ENCODE measurements around the gene AIFM1.

AIFM1 gene

GRCh38 chrX:130170752-130171445 lies 5.3 kb upstream of the AIFM1 start:
- peak; percentile 89 for DNase-seq

DNA sequence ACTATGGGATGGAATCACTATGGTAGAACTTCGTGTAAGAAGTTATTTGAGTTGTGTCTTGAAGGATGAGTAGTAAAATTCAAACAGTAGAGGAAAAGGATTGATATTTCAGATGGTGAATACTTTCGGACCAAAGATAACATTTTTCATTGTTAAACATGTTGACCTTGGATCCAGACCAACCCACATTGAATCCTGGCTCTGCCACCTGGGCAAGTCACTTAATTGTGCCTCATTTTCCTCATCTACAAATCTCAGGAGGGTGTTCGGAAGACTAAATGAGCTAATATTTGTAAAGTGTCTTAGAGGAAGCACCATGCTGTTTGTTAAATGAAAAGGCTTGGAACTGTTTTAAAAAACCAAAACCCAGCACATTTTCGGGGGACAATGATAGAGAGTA lies 1.4 kb upstream of the AIFM1 start:
- no peak for DNase-seq

DNA sequence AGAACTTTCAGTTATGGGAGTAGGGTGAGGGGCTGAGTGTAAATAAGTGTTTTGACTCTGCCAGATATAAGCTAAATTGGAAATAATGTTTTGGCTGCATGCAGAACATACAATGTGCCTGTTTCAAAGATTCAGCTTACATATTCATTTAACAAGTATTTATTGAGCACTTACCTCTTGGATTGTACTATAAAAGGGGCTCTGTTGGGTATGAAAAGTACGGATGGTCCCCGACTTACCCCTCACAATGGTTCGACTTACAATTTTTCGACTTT lies 799 bp upstream of the AIFM1 start:
- DNase-seq = no peak

DNA sequence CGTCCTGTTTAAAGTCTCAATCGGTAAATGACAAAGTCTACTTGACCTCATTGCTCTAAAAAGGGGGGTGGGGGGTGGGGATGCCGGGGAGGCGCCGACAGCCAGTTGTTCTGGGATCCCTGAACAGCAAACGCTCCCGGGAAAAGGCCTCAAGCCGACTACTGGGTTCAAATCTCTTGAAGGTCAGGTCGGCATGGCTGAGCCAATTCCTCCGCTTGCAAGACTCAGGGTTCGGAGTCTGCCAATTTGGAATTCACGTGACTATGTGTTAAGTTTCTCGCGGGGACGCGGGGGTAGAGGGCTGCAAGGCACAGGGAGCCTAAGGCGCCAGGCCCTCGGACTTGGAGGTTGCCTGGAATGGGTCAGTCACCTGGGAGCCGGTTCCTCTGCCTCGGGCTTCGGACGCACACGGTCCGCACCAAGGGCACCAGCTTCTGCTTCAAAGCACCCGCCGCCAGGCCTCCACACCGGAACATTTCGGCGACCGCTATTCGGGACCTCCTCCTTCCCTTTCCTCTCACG lies 399 bp downstream of the AIFM1 start:
- peak; percentile 64 for DNase-seq

DNA sequence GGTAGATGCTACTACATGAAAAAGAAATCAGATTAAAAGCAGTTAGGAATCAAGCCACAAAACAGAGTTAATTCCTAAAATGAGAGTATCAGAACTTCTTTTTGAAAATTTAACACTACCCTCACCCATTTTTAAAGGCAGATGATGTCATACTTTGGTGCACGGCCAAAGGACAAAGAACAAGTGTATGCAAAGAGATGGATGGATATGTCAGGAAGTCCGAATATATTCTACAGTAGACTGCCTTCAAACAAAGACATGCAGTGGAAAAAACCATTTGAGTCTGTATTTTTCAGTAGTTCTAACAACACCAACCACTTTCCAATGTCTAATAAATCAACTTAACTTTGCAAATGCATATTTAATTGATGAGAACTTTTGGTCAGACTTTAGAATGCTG lies 2.2 kb downstream of the AIFM1 start:
- no peak for DNase-seq

GRCh38 chrX:130162094-130162735 lies 3.4 kb downstream of the AIFM1 start:
- DNase-seq = no peak

DNA sequence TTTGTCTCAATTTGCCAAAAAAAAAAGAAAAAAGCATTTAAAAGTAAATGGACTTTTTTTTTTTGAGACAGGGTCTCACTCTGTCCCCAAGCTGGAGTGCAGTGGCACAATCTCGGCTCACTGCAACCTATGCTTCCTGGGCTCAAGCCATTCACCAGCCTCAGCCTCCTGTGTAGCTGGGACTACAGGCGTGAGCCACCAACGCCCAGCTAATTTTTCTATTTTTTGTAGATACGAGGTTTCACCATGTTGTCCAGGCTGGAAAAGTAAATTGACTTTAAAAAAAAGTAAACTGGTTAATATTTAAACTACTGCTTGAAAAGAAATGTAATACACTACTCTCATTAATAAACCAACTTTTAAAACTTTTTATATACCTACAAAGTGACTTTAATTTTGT lies 5.9 kb downstream of the AIFM1 start:
- no peak for DNase-seq

DNA sequence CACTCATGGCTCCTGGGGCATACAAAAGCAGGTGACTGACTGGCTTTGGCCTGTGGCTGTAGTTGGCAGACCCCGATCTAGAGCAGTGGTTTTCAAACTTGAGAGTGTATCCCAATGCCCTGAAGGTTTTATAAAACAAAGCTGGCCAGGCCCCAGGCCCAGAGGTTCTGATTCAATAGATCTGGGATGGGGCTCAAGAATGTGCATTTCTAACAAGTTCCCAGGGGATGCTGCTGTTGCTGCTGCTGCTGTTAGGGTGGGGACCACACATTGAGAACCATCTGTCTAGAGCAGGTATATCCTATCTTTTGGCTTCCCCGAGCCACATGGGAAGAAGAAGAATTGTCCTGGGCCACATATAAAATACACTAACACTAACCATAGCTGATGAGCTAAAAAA lies 7.3 kb downstream of the AIFM1 start:
- DNase-seq = no peak

- no peak for DNase-seq
These were observed 10.1 kb downstream of the AIFM1 start for GRCh38 chrX:130155564-130155963.

DNA sequence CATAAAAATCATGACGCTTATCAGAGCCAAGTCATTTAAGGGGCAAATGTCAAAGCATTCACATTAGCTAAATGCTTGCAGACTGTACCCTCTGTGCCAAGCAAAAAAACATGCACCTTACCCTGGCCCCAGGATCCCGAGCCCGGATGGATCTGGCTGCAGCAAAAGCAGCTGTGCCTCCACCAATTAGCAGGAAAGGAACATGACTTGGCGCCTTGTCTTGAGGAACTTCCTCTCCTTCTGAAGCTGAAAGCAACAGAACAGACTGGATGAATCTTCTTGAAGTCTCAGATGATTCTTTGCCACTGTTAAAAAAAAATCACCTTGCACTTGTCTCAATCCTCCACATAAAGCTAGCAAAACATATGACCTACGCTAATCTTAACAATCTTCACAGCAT lies 18.0 kb downstream of the AIFM1 start:
- DNase-seq = no peak

DNA sequence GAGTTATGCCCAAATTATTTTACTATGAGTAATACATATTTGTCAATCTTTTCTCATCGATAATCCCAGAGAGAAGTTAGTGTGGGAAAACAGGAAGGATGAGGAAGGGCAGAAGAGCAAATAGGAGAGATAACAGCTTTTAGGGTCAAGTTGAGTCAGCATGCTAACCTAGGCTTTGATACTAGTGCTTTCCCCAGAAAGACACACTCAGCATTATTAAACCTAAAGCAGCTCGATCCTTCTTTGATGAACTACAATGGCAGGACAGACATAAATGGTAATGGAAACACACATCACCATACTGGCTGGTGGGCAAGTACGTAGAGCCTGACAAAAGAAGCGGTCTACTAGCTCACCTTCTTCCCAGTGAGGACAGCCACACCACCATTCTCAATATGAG lies 20.5 kb downstream of the AIFM1 start:
- DNase-seq = no peak

- no peak for DNase-seq
These were observed 21.1 kb downstream of the AIFM1 start for GRCh38 chrX:130144509-130144908.

DNA sequence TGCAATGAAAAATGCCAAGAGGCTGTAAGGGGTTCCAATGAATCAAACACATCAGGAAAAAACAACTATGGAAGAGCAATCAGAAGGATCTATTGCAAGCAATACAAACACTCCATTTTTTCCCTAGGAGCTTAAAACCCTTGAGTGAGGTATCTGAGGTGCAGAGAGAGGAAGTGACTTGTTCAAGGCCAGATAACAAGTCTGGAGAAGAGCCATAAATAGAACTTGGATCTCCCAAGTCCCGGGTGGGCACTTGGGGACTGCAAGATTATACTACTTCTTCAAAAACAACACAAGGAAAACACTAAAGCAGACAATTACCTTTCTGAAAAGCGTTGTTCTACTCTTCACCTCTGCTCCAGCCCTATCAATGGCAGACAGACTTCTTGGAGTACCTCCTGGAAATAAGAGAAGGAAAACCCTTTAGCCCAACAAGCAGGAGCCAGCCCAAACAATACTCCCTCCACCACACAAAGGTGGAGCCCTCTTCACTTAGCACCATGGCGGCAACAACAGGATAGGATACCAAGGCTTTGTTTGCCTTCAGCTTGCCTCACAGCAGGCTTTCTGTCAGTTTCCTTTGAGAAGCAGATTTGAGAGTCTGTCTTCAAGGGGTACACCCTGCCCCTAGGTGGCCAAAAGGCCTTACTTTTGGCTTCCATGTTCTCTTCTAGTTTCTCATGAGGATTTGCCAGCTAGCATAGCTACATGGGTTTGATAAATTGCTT lies 26.0 kb downstream of the AIFM1 start:
- no peak for DNase-seq

DNA sequence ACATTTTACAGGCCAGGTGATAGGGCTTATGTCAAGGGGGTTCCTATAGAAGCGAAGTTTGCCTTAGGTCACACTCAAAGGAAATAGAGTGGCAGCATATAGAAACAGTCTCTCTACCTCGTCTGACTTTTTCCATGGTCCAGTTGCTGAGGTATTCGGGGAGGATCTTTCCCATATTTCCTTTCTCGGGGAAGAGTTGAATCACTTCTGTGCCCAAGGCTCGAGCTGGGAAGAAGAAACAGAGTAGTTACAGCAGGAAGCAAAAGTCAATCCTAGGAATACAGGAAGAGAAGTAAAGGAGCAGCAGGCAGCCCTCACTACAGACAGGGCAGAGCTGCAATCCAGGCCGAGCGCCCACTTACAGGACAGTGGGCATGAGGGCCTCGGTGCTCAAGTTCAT lies 28.7 kb downstream of the AIFM1 start:
- no peak for DNase-seq

DNA sequence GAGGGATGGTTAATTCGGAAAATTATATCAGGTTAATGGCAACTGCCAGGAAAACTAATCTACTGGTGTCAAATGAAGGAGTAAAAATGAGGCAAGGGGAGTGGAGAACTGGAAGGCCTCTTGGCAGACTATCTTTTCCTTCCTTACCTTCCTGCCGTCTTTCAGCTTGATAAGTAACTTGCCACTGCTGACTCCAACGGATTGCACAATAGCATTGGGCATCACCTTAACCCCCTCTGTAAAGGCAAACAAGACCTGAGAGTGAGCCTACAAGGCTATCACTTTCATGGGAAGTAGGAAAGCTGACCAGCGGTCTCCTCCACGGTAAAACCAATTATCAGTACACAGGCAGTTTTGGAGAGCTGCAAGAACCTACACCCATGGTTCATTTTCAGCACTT lies 29.1 kb downstream of the AIFM1 start:
- no peak for DNase-seq

DNA sequence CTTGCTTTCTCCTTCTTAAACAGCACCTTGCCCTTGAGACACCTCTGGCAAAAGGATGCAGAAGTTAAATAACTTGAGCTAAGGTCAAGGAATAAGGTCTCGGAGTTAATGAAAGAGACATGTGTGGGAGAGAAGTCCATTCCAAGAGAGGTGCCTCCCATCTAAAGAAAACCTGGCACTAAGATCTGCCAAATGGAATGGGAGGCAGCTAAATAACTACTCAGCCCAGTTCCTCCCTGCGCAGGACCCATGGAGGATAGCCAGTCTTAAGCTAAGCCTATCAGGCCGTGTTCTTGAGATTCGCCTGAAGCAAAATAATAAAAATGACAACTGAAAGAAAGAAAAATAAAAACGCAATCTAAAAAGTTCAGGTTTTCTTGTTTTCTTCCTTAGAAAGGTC lies 34.7 kb downstream of the AIFM1 start:
- no peak for DNase-seq

DNA sequence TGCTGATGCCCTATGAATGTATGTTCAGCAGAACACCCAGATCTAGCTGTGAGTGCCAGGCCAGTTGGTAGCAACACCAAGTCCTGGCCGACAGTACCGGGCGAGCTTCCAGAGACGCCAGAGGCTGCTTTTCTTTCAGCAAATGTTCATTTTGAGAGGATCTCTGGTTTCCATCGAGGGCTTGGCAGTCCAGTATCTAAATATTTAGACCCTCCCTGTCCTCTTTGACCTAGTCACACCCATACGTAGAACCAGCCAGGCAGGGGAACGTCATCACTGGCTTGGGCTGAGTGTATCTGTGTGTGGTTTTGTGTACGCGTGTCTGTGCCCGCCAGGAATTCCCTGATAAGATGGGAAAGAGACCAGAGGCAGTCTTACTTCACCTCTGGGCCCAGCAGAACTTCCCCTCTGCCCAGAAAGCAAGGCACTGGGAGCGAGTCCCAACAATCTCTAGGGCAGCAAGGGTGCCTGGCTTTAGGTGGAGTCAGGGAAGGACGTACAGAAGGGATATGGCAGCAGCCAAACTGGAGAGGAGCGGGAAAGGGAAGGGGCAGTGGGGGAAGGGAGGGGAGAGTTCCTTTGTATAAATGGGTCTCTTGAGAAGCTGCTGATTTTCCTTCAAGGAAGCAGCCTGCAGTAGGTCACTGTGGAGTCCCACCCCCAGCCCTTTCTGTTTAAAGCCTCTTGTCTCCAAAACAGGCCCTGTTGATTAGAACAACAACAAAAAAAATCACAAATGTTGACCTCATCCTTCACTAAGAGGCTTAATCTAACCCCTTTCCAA lies 40.4 kb downstream of the AIFM1 start:
- peak; percentile 16 for DNase-seq

- no peak for DNase-seq
These were observed 41.1 kb downstream of the AIFM1 start for GRCh38 chrX:130124577-130124976.

GRCh38 chrX:130121505-130121800 lies 44.2 kb downstream of the AIFM1 start:
- no peak for DNase-seq

DNA sequence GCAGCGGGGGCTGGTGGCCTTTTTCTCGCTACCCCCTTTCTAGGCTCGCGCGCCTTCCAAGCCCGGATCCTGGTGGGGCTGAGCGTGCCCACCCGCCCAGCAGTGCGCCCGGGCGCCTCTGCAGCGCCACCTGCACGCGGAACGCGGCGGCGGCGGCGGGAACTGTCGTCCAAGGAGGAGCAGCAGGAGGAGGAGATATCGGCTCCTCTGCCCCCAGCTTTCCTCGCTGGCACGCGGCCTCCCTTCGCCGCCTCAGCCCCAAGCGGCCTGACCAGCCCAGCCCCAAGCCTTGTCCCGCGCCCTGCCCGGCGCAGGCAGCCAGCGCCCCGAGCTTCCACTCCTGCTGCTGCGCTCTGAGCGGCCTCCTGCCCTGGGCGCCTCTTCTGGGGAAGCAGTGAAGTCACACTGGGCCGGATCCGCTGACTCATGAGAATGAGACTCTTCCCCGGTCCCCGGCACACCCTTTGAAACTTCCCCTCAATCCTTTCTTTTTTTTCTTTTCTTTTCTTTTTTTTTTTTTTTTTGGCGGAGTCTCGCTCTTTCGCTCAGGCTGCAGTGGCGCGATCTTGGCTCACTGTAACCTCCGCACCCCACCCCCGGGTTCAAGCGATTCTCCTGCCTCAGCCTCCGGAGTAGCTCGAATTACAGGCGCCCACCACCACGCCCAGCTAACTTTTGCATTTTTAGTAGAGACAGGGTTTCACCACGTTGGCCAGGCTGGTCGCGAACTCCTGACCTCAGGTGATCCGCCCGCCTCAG lies 44.7 kb downstream of the AIFM1 start:
- peak; percentile 49 for DNase-seq

GRCh38 chrX:130120321-130120731 lies 45.3 kb downstream of the AIFM1 start:
- no peak for DNase-seq

DNA sequence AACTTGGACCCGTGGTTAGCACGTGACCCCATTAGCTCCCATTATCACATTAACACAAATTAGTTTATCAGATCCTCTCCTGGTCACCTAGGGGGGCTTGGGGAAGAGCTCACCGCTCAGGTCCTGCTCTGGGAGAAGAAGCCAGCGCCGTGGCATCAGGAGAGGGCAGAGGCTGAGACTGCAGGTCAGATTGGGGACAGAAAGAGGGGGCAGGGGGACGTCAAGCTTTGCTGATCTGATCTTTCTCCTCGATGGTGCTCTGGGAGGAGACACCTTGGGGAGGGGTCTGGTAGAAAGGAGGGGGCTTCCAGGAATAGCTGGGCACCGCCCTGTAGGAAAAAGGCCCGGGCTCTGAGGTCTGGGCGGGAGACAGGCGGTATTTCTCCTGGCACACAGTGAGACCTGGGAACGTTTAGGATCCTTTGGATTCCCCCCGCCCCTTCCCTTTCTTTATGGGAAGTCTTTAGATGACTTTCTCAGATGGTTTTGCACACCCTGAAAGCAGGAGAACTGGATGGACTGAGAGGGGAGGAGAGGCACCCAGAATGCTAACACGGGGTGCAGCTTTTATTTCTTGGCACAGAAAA lies 46.2 kb downstream of the AIFM1 start:
- no peak for DNase-seq
